Ishikawa (cell line): ENCODE data around the gene DENND4B.

Experiments
- EP300 ChIP-seq: IDR thresholded peaks from 2 replicates; pipeline ENCODE4 v1.6.1; 2012; ENCODE audit warnings: borderline replicate concordance
- FOXM1 ChIP-seq: IDR thresholded peaks from 2 replicates; pipeline ENCODE4 v1.6.1; 2012; ENCODE audit warnings: low read depth, borderline replicate concordance
- NFIC ChIP-seq: IDR thresholded peaks from 2 replicates; pipeline ENCODE4 v1.6.1; 2012
- RAD21 ChIP-seq: IDR thresholded peaks from 2 replicates; pipeline ENCODE4 v1.6.1; 2012; ENCODE audit warnings: low read depth
- TAF1 ChIP-seq: IDR thresholded peaks from 2 replicates; pipeline ENCODE4 v1.6.1; 2012; ENCODE audit warnings: low read depth, mild to moderate bottlenecking
- TF ChIP-seq, protein P1 (sequence below): IDR thresholded peaks from 2 replicates; pipeline ENCODE4 v1.6.1; 2012

DNA sequence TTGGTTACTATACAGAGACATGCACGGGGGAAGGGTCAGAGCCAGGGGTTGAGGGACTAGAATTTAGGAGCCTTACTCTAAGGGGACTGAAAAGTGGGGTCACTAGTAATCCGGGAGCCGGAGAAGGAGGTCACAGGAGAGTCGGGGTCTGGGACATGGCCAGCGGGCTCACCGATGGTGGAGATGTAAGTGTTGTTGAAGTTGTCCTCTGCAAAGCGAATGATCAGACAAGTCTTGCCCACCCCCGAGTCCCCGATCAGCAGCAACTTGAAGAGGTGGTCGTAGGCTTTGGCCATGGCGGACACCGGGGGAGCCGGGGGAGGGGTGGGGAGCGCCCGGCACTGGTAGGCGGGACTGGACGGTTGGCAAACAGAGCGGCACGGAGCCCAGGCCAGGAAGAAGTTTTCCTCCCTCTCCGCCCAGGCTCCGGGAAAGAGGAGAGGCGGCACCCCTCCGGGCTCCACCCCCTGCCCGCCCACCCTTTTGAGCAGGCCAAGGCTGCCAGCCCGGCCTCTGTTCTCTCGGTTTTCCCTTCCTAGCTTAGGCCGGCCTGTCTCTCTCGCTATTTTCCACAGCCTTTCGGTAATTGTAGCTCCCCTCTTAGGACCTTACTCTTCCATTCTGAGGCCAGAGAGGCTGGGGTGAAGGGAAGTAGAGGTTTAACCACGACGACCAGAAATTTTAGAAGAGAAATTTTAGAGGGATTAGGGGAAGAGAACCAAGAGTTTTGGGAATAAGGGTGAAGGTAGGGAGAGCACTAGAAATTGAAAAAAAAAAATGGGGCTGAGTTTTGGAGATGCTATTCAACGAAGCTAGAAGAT lies 39.6 kb upstream of the DENND4B start, which contains the start of gene RAB13:
- TF ChIP-seq TAF1 (no peak), EP300 (no peak), RAD21 (no peak), FOXM1 (no peak), NFIC (no peak)
- TF ChIP-seq, protein P1, sequence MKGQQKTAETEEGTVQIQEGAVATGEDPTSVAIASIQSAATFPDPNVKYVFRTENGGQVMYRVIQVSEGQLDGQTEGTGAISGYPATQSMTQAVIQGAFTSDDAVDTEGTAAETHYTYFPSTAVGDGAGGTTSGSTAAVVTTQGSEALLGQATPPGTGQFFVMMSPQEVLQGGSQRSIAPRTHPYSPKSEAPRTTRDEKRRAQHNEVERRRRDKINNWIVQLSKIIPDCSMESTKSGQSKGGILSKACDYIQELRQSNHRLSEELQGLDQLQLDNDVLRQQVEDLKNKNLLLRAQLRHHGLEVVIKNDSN: no peak
